Loucy (cell line): ENCODE results near the gene SMAP1.

Experiments used
- EZH2phosphoT487 ChIP-seq: fragments of 200-600 bp; IDR thresholded peaks from 2 replicates; pipeline ENCODE4 v1.6.1; 2018; ENCODE audit warnings: antibody characterized with exemption, mild to moderate bottlenecking, moderate library complexity, borderline replicate concordance
- TF ChIP-seq, protein P1 (sequence below): fragments of 200-600 bp; sonication (generic); conservative IDR thresholded peaks from 2 replicates; pipeline ENCODE4 v1.5.1; 2014; ENCODE audit warnings: mild to moderate bottlenecking, antibody characterized with exemption, low read length

- TF ChIP-seq, protein P1, sequence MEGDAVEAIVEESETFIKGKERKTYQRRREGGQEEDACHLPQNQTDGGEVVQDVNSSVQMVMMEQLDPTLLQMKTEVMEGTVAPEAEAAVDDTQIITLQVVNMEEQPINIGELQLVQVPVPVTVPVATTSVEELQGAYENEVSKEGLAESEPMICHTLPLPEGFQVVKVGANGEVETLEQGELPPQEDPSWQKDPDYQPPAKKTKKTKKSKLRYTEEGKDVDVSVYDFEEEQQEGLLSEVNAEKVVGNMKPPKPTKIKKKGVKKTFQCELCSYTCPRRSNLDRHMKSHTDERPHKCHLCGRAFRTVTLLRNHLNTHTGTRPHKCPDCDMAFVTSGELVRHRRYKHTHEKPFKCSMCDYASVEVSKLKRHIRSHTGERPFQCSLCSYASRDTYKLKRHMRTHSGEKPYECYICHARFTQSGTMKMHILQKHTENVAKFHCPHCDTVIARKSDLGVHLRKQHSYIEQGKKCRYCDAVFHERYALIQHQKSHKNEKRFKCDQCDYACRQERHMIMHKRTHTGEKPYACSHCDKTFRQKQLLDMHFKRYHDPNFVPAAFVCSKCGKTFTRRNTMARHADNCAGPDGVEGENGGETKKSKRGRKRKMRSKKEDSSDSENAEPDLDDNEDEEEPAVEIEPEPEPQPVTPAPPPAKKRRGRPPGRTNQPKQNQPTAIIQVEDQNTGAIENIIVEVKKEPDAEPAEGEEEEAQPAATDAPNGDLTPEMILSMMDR, result no peak
- no peak for TF ChIP-seq EZH2phosphoT487
Measured at GRCh38 chr6:70734381-70734780, 66.7 kb downstream of the SMAP1 start.
